Measurements from ENCODE around the gene RRAD. TPM values are rescaled to one million over a fixed set of nuclear protein-coding genes. Genes with fewer than 3 reads are reported as not detected.

Gene RRAD
- total and polyA plus RNA-seq, 5 experiments from 2014 or later = 0.55 TPM; not detected in 4

- H3K36me3 Mint-ChIP-seq = no peaks in the 10 kb centered on the region
- ATAC-seq (no peak), DNase-seq (no peak)
- H3K9me3 Mint-ChIP-seq = no peaks in the 10 kb centered on the region
- POLR2A ChIA-PET = no interaction called here
- H3K4me3 Mint-ChIP-seq = no peak overlapping the region
- peaks cover 0 to 1% (median 0%) of the 10 kb centered on the region in 5 donors for H3K27me3 Mint-ChIP-seq
- no peak overlapping the region for H3K27ac Mint-ChIP-seq
- peaks cover 6 to 11% (median 7%) of the 10 kb centered on the region in 4 donors for H3K4me1 Mint-ChIP-seq
Observed at GRCh38 chr16:66908762-66909559, 16.4 kb downstream of the RRAD start.

GRCh38 chr16:66908116-66908515, 17.2 kb downstream of the RRAD start:
- peaks cover 6 to 11% (median 7%) of the 10 kb centered on the region in 4 donors for H3K4me1 Mint-ChIP-seq
- DNase-seq (peak in 1 of 10 donors; percentile 19), ATAC-seq (no peak)
- H3K4me3 Mint-ChIP-seq = no peak overlapping the region
- peak overlapping the region in 1 of 10 donors; percentile 21 for H3K27ac Mint-ChIP-seq
- no peaks in the 10 kb centered on the region for H3K9me3 Mint-ChIP-seq
- POLR2A ChIA-PET = no interaction called here
- no peaks in the 10 kb centered on the region for H3K36me3 Mint-ChIP-seq
- peaks cover 0 to 1% (median 0%) of the 10 kb centered on the region in 5 donors for H3K27me3 Mint-ChIP-seq

- no peaks in the 10 kb centered on the region for H3K9me3 Mint-ChIP-seq
- no peak overlapping the region for H3K4me3 Mint-ChIP-seq
- peak overlapping the region in 1 of 10 donors; percentile 51 for H3K27ac Mint-ChIP-seq
- peaks cover 0 to 1% (median 0%) of the 10 kb centered on the region in 5 donors for H3K27me3 Mint-ChIP-seq
- no peak for ATAC-seq
- POLR2A ChIA-PET = interaction anchor here (0.6 kb wide), 1 partner anchor 32 kb away, joined by 5 read pairs; no protein-coding TSS in a partner anchor
- peaks cover 6 to 11% (median 7%) of the 10 kb centered on the region in 4 donors for H3K4me1 Mint-ChIP-seq
- DNase-seq = peak in 1 of 10 donors; percentile 26
- H3K36me3 Mint-ChIP-seq = no peaks in the 10 kb centered on the region
Observed at GRCh38 chr16:66906916-66907836, 18.2 kb downstream of the RRAD start.

GRCh38 chr16:66905633-66906539, 19.4 kb downstream of the RRAD start:
- Mint-ChIP-seq H3K4me3 (peak overlapping the region in 1 of 10 donors; percentile 49), H3K27me3 (no peaks in the 10 kb centered on the region), H3K4me1 (peaks cover 6 to 11% (median 7%) of the 10 kb centered on the region in 4 donors), H3K9me3 (no peaks in the 10 kb centered on the region), H3K27ac (peak overlapping the region in 4 of 10 donors; percentile 23 to 58 (median 49)), H3K36me3 (no peaks in the 10 kb centered on the region)
- DNase-seq (peak in 2 of 10 donors; percentile 30 to 34), ATAC-seq (peak; percentile 42 to 54)
- POLR2A ChIA-PET = no interaction called here

- Mint-ChIP-seq H3K27me3 (no peaks in the 10 kb centered on the region), H3K27ac (no peak overlapping the region), H3K4me3 (no peak overlapping the region), H3K4me1 (peaks cover 7 to 11% (median 8%) of the 10 kb centered on the region in 4 donors), H3K9me3 (no peaks in the 10 kb centered on the region), H3K36me3 (no peaks in the 10 kb centered on the region)
- no peak for ATAC-seq
- POLR2A ChIA-PET = no interaction called here
- DNase-seq = no peak
Observed at GRCh38 chr16:66904846-66905632, 20.3 kb downstream of the RRAD start.

- Mint-ChIP-seq H3K27ac (no peak overlapping the region), H3K36me3 (no peaks in the 10 kb centered on the region), H3K4me3 (no peak overlapping the region), H3K4me1 (peaks cover 7 to 11% (median 8%) of the 10 kb centered on the region in 4 donors), H3K9me3 (no peaks in the 10 kb centered on the region), H3K27me3 (no peaks in the 10 kb centered on the region)
- ATAC-seq (no peak), DNase-seq (no peak)
- POLR2A ChIA-PET = no interaction called here
Observed at GRCh38 chr16:66904428-66904845, 20.9 kb downstream of the RRAD start.

GRCh38 chr16:66903544-66904427, 21.5 kb downstream of the RRAD start:
- H3K9me3 Mint-ChIP-seq = no peaks in the 10 kb centered on the region
- peak overlapping the region in 1 of 10 donors; percentile 11 for H3K27ac Mint-ChIP-seq
- H3K4me1 Mint-ChIP-seq = peaks cover 7 to 11% (median 8%) of the 10 kb centered on the region in 4 donors
- POLR2A ChIA-PET = no interaction called here
- DNase-seq (no peak), ATAC-seq (no peak)
- no peak overlapping the region for H3K4me3 Mint-ChIP-seq
- H3K27me3 Mint-ChIP-seq = no peaks in the 10 kb centered on the region
- no peaks in the 10 kb centered on the region for H3K36me3 Mint-ChIP-seq

- Mint-ChIP-seq H3K4me3 (no peak overlapping the region), H3K27ac (no peak overlapping the region), H3K9me3 (no peaks in the 10 kb centered on the region), H3K27me3 (no peaks in the 10 kb centered on the region), H3K36me3 (no peaks in the 10 kb centered on the region), H3K4me1 (peaks cover 7 to 11% (median 8%) of the 10 kb centered on the region in 4 donors)
- ATAC-seq (no peak), DNase-seq (no peak)
- POLR2A ChIA-PET = no interaction called here
Observed at GRCh38 chr16:66902648-66903543, 22.4 kb downstream of the RRAD start.

GRCh38 chr16:66901626-66902025, 23.7 kb downstream of the RRAD start:
- POLR2A ChIA-PET = no interaction called here
- Mint-ChIP-seq H3K36me3 (no peaks in the 10 kb centered on the region), H3K4me3 (no peak overlapping the region)

GRCh38 chr16:66900721-66901441, 24.5 kb downstream of the RRAD start:
- no peak for DNase-seq
- no peak overlapping the region for H3K4me3 Mint-ChIP-seq
- H3K36me3 Mint-ChIP-seq = no peaks in the 10 kb centered on the region

More at GRCh38 chr16:66901626-66902025, 23.7 kb downstream of the RRAD start:
- Mint-ChIP-seq H3K4me1 (peaks cover 7 to 11% (median 8%) of the 10 kb centered on the region in 4 donors), H3K9me3 (no peaks in the 10 kb centered on the region), H3K27ac (no peak overlapping the region), H3K27me3 (no peaks in the 10 kb centered on the region)
- DNase-seq = no peak
- no peak for ATAC-seq

More at GRCh38 chr16:66900721-66901441, 24.5 kb downstream of the RRAD start:
- no peak for ATAC-seq
- POLR2A ChIA-PET = no interaction called here
- Mint-ChIP-seq H3K4me1 (peaks cover 2 to 4% (median 3%) of the 10 kb centered on the region in 4 donors), H3K27ac (no peak overlapping the region), H3K9me3 (no peaks in the 10 kb centered on the region), H3K27me3 (no peaks in the 10 kb centered on the region)

Data from naive thymus-derived CD8-positive, alpha-beta T cell (primary cell).